Activated gamma-delta T cell treated with anti-CD3 and anti-CD28 coated beads, Interleukin-2, amount 50 U/mL, for 16 hours (primary cell): ENCODE data around the gene LRRIQ4.
A peak's percentile ranks its signal among the peaks of the same experiment; 100 is the strongest.

Experiments used
- DNase-seq: peaks from one replicate; pipeline ENCODE4 v3.0.0-alpha.2; 2020; ENCODE audit warnings: low read depth

Gene LRRIQ4

GRCh38 chr3:169812332-169813235 is at the start of gene LRRIQ4, which contains the start of gene LRRC34:
TSS of gene LRRIQ4 (plus strand) at chr3:169812870. CDS start at chr3:169821922, 9,052 bp downstream.
TSS of gene LRRC34 (minus strand) at chr3:169812904. CDS start at chr3:169812548, 356 bp downstream.
- DNase-seq, result peak; percentile 55

GRCh38 chr3:169764312-169764881 is 48.3 kb upstream of the LRRIQ4 start:
- peak; percentile 38 for DNase-seq

- peak; percentile 89 for DNase-seq
Observed at GRCh38 chr3:169764882-169765612, 47.6 kb upstream of the LRRIQ4 start, which contains the start of gene TERC. TSS of gene TERC (minus strand) at chr3:169765060.

GRCh38 chr3:169769287-169770181 is 43.1 kb upstream of the LRRIQ4 start, which contains the start of gene ACTRT3:
TSS of gene ACTRT3 (minus strand) at chr3:169769561. CDS start at chr3:169769520, 41 bp downstream.
- DNase-seq, result peak; percentile 42

- DNase-seq, result peak; percentile 41
Observed at GRCh38 chr3:169771497-169772304, 41.0 kb upstream of the LRRIQ4 start.

GRCh38 chr3:169772305-169772896 is 40.3 kb upstream of the LRRIQ4 start:
- peak; percentile 45 for DNase-seq

GRCh38 chr3:169772897-169773816 is 39.5 kb upstream of the LRRIQ4 start, which contains the start of gene MYNN:
TSS of gene MYNN (plus strand) at chr3:169773396. CDS start at chr3:169774296, 900 bp downstream.
- peak; percentile 84 for DNase-seq

- DNase-seq, result no peak
Observed at GRCh38 chr3:169774186-169774585, 38.5 kb upstream of the LRRIQ4 start.

- DNase-seq, result no peak
Observed at GRCh38 chr3:169777822-169778221, 34.8 kb upstream of the LRRIQ4 start.

- DNase-seq, result no peak
Observed at GRCh38 chr3:169780742-169781141, 31.9 kb upstream of the LRRIQ4 start.

- no peak for DNase-seq
Observed at GRCh38 chr3:169781209-169781855, 31.3 kb upstream of the LRRIQ4 start.

GRCh38 chr3:169787120-169787519 is 25.6 kb upstream of the LRRIQ4 start:
- DNase-seq, result no peak

GRCh38 chr3:169787791-169788190 is 24.9 kb upstream of the LRRIQ4 start:
- DNase-seq, result no peak

- no peak for DNase-seq
Observed at GRCh38 chr3:169790219-169790618, 22.5 kb upstream of the LRRIQ4 start.

GRCh38 chr3:169790687-169791429 is 21.8 kb upstream of the LRRIQ4 start:
- no peak for DNase-seq

GRCh38 chr3:169792359-169792758 is 20.3 kb upstream of the LRRIQ4 start:
- DNase-seq, result no peak

- no peak for DNase-seq
Observed at GRCh38 chr3:169804681-169805080, 8.0 kb upstream of the LRRIQ4 start.
